SIG-M5 treated with dmso at 0.1 percent for 504 hours (cell line): ENCODE measurements around the gene HOXA13.

Source experiments
- DNase-seq: peaks from one replicate; lab custom pipeline; 2025; ENCODE audit not compliant: unreplicated experiment; lab: John Stamatoyannopoulos, UW

HOXA13 gene

DNA sequence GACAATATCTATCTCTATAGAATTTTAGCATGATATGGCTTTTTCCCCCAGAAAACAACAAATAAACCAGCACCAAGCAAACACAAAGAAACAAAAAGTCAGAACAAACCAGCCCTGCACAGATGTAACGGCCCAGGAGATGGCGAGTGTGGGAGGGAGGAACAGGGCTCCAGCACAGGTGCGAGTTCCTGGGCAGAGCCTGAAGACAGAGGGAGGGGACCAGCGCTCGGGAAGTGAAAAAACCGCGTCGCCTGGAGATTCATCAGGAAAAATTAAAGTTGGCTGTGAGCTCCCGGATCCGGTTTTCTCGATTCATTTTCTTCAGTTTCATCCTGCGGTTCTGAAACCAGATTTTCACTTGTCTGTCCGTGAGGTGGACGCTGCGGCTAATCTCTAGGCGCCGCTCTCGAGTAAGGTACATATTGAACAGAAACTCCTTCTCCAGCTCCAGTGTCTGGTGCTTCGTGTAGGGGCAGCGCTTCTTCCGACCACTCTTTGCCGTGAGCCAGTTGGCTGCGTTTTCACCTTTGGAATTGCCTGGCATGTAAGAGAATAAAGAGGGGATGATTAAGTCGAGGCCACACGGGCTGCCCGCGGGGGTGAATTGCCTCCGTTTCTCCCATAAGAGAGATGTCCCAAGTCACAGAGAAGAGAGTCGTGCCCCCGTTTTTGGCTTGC lies 28.1 kb downstream of the HOXA13 start:
- no peak for DNase-seq

DNA sequence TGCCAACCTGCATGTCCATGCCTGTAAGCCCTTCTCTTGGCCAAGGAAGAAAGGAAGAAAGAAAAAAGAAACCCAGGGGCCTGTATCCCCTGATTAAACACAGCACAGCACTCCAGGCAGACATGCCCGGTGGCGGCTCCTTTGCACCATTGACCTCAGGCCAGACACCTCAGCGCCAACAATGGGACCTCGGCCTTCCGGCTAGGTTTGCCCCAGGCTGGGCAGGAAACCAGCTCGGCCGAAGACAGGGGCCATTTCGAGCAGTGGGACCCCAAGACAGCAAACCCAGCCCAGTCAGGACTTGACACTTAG lies 28.6 kb downstream of the HOXA13 start:
- DNase-seq, result no peak

DNA sequence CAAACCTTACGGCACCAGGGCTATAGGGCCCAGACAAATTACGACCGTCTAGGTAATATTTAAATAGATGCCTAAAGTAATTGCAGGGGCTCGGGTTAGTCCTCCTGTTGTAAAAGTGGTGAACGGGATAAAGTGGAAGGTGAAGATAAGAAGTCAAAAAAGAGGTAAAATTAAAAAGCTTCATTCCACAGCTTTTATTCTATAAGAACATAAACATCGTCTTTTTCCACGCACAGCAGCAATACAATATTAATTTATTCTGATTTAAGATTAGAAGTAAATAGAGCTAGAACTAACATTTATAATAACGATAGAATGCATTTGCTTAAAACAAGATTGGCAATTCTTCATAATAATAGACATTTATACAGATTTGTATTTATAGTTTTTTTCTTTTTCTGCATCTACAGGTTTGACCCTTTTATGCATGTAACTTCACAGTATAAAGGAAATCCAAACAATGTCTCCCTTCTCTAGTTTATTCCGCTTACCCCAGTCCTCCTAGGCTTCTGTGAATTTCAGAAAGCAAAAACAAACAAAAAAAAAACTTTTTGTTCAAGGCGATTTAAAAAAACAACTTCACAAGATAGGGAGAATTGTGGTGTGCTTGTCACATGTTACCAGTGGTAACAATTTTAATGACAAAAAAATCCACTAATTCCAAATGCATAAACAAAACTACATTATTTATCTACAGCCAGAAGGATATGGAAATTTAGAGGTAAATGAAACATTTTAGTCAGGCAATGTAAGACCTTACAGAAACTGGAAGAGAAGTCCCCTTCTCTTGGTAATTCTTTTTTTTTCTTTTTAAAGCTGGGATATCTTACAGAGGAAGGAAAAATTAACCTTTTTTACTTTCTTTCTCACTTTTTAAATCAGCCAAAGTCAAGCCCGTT lies 29.2 kb downstream of the HOXA13 start:
- DNase-seq, result no peak

DNA sequence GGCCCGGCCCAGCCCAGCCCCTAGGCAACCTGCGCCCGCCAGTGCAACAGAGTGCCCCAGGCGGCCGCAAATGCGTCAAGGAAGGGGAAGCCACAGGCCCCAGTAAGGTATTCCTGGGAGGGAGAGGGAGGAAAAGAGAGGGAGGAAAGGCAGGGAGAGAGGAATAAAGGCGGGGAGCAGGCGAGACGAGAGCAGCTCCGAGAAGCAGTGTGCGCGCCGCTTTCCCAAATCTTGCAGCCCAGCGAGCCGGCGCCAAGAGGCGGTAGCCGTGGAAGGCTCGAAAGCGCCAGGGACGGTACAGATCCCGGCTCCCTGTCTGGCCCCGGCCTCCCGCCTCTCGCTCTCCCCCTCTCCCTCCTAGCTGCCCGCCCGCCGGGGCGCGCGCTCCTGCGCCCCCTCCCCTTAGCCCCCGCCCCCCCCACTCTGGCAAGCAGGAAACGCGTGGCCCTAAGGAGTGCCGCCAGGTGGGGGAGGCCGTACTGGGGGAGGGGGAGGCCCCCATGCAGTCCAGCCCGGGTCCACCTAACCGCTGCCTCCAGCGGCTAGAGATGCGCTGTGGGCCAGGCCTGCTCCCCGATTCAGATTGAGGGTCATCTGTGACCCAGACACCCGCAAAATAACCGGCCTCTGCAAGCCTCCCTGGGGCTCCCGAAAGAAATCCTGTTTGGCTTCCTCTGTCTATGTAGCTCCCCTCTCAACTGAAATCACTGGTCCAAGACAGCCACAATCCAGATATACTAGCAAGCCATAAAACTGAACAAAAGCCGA lies 30.0 kb downstream of the HOXA13 start:
- DNase-seq, result no peak

DNA sequence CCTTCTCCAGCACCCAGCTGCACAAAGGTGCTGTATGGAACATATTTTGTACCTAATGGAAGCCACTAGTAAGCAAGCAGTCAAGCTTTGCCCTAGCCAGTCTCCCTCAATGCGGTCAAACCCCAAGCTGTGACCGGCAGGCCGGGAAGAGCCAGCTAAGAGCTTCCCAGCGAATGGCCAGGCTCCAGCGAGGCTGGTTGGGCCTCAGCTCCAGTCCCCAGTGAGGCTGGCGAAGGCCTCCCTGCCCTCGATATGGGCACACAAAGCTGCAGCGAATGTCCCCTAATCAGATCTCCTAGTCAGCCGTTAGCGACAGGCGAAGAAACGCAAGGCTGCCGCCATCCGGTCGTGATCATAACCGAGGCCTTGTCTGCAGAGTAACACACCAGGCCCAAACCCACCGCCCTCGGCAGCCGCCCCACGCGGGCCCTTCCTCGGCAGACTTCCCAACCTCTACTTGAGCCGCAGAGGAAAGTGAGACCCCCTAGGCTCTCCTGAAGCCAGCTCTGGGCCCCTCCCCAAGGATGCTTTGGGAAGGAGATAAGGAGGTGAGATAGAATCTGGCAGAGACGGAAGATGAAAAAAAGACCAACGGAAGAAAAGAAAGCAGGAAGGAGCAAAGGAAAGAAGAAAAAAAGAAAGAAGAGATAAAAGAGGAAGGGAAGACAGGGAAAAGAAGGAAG lies 31.5 kb downstream of the HOXA13 start:
- no peak for DNase-seq

DNA sequence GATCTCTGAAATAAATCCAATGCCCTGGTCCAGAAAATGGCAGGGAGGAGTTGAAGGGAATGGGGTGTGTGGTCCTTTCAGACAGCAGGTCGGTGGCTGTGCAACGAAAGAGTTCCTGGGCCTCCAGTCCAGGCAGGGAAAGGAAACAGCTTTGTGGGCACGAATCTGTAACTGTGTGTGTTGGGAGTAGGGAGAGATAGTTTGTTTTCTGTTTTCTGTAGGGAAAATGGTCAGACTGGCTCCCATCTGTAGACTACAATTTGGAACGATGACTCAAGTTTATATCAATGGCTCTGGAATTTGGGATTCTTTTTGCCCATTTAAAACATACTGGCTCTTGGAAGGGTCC lies 32.0 kb downstream of the HOXA13 start:
- DNase-seq, result no peak

DNA sequence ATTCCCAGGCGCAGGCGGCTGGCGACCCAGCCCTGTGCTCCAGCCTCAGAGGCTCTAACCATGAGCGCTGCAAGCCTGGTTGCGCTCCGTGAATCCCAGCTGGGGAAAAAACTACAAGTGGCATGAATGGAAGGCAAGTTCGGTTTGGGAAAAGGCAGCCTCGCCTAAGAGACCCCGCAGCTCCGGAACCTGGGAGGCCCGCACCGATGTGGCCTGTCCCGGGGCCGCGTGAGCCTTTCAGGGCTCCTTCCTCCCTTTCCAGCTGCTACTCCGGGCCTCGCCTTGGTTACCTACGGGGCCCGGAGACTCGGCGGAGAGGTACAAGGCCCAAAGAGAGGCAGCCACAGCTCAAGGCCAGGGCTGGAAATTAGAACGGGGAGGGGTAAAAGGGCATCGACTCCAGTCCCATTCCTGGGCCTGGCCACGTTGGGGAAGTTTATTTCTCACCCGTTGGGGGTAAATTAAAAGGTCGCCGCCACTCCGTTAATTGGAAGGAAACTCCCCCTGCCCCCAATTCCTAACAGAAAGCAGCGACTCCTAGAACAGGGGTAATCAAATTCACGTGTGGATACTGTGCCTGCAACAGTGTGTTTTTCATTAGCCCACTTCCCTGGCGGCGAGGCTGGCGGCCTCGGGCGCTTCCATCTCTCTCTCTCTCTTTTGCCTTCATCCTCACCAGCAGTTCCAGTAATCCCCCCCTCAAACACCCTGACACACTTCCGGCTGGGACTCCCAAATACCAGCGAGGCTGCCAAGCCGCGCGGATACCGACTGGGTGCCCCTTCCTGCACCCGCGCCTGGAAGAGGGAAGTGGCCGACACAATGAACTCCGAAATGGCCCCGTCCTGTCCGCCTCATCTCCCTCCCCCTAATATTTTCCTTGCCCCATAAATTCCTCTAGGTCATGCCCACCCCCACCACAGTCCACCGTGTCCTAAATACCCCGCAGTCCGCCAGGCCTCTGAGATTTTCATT lies 33.1 kb downstream of the HOXA13 start:
- no peak for DNase-seq

DNA sequence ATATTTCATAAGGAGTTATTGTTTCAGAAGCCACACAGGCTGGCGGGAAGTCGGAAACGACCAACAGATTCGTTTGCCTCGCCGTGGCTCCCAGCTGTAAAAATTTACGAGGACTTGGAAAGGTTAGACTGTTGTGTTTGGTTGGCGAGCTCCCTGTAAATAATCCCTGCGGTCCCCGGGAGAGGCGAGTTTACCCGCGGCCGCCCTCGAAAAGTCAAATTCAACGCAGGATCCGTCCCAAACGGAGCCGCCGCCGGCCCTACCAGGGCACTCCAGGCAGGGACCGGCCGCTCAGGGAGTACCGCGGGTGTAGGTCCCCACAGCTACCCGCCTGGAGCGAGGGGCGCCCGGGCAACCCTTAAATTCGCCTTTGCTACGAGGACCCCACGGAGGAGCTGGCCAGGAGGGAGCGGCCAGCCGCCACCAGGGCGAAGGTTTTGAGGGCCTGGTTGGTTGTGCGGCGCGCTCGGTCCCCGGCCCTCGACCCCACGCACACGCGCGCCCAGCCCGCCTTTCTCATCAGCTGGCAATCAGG lies 33.8 kb downstream of the HOXA13 start:
- DNase-seq, result no peak

DNA sequence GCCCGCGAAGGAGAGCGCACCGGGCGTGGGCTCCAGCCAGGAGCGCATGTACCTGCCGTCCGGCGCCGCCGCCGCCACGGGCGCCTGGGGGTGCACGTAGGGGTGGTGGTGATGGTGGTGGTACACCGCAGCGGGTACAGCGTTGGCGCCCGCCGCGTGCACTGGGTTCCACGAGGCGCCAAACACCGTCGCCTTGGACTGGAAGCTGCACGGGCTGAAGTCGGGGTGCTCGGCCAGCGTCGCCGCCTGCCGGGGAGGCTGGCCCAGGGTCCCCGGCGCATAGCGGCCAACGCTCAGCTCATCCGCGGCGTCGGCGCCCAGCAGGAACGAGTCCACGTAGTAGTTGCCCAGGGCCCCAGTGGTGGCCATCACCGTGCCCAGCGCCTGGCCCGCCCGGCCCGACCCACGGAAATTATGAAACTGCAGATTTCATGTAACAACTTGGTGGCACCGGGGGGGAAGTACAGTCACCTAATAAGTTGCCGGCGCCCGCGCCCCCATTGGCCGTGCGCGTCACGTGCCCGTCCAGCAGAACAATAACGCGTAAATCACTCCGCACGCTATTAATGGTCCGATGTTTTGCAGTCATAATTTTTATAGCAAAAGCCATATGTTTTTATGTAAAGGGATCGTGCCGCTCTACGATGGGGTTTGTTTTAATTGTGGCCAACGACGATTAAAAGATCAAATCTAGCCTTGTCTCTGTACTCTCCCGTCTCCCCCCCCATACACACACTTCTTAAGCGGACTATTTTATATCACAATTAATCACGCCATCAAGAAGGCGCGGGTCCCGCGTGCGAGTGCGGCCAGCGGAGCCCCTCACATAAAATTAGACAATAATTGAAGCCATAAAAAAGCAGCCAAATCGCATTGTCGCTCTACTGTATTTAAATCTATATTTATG lies 34.5 kb downstream of the HOXA13 start, which contains the start of gene HOXA9:
Gene HOXA9, minus strand, starts transcription at position 449 of the 907 bp plus-strand sequence. Its CDS starts 80 bp downstream, at position 369.
- peak; percentile 24 for DNase-seq

DNA sequence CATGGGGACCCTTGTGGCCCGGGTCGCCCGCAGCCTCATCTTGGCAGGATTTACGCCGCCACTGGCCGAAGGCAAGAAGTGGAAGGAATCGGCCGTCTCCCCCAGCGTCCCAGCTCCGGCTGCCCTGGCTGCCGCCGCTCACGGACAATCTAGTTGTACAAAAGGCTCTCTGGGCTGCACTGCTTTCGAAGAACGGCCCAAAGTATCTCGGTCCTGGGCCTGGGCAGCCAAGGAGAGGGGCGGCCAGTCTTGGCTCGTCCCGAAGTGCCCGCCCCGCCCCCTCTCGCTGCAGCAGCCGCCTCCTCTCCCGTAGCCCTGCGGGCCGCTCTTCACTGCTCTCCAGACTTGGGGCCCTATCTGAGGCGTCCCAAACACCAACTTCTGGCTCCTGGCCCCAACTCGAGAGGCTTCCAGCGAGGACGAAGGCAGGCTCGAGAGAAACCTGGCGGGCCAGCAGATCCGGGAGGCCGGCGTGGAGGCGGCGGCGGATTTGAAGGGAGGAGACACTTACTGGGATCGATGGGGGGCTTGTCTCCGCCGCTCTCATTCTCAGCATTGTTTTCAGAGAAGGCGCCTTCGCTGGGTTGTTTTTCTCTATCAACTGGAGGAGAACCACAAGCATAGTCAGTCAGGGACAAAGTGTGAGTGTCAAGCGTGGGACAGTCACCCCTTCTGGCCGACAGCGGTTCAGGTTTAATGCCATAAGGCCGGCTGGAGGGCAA lies 35.4 kb downstream of the HOXA13 start:
- DNase-seq, result no peak

DNA sequence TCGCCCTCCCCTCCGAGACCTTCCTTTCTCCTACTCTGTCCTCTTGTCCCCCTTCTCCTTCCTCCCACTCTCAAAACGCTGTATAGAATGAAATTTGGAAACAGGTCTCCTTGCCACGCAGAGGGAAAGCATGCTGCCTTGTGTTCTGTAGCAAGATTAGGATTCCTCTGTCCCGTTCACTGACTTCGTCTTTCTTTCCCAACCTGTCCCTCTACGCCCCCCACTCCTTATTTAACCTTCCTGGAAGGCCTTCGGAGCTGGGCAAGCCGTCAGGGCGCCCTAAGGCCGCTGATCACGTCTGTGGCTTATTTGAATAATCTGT lies 35.9 kb downstream of the HOXA13 start:
- DNase-seq, result no peak

DNA sequence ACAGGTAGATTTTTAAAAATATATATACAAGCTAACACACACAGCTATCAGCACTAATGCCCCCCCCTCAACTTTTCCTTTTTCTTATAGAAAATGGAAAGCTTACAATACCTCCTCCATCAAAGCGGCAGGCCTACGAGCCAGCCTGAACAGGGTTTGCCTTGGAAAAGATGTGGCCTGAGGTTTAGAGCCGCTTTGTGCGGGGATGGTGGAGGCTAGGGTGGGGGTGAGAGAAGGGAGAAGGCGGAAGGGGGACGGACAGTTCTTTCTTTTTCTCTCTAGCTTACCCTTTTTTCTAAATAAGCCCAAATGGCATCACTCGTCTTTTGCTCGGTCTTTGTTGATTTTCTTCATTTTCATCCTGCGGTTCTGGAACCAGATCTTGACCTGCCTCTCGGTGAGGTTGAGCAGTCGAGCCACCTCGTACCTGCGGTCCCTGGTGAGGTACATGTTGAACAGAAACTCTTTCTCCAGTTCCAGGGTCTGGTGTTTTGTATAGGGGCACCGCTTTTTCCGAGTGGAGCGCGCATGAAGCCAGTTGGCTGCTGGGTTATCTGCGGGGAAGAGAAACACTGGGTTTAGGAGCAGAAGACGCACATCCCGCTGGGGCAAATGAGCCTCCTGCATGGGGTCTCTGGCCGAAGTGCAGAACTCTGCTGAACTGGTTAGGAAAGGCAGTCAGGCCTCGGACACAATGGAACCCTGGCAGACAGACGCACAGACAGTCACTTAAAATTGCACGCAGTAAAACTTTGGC lies 36.4 kb downstream of the HOXA13 start:
- DNase-seq, result no peak

DNA sequence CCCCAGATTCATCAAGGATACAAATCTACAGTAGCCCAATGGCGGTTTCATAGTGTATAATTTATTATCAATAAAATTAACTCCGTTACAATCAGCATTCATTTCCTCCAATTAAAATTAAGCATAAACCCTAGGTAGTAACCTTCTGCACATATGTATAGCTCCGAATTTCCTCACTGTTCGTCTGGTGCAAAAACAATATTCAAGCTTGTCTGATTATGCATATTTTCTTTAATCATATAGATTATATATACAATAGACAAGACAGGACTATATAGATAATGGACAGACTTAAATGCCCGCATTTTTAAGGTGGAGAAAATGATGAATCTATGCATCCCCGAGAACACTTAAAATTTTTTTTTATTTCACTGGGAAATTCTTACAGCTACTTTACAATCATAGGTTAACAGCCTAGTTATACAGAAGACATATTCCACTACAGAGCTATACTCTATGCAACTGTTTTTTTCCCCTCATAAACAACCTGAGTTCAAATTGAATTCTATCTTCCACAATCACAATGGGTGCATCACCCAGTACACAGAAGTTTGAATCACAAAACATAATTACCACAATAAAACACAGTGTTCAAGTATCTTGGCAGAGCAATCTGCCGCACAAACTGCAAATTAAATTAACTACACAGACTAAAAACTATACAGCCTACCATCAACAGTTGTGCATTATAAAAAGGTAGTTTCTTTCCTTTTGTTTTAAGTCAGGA lies 37.2 kb downstream of the HOXA13 start:
- DNase-seq, result no peak

DNA sequence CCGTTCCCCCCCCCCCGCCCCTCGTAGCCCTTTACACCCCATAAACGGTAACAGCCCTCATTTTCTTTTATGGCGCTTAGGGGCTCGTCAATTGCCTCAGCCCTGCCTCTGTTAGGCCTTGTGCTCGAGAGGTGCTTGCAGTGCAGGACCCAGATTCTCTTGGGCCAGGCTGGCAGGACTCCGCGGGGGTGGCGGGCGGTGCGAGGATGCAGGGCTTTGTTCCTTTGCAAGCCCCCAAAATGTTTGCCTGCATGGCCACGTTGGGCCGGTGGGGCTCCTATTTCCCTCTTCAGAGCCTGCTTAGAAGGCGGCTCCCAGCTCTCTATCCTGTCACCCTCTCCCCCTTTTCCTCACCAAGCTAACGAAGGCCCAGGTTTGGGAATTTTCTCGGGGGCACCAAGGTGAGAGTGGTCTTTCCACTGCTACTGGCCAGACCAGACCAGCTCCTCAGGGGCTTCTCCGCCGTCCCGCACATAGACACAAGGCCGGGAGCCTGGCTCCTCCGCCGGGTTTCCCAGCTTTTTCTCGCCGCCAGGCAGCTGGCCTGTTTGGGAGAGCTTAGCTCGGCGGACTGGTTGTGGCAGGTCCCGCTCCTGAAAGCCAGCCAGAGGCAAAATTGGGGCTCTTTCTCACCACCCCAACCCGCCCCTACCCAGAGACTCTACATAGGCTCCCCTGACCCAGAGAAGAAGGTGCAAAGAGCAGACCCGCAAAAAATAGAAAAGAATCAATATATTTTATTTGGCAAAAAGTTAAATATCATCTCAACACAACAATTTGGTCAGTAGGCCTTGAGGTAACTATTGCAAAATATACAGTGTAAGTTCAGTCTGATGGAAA lies 38.0 kb downstream of the HOXA13 start:
- no peak for DNase-seq

DNA sequence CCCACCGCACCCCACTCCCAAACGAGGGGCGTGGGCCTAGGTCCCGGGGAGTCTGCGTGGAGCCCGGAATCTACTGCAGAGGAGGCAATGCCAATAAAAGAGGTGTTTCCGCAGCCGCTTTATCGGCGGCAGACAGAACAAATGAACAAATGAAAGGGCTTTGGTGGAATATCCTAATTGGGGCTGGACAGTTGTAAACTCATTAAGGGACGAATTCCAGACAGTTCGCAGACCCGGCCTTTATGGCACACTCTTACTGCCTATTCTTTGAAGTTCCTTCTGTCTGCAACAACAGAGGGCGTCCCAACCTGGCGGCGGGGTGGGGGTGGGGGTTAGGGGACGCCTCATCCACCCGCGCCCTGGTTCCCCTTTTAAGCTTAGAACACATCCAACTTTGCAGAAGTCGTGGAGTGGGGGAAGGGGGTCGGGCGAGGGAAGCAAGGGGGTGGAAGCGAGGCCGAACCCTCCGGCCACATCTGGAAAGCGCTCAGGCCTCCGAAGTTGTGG lies 38.6 kb downstream of the HOXA13 start:
- DNase-seq, result peak; percentile 57
